Psoas muscle (tissue), 8 donors: Measurements from ENCODE around the gene ARHGEF28. TPM values are rescaled to one million over a fixed set of nuclear protein-coding genes. Genes with fewer than 3 reads are reported as not detected.

ENCODE experiments used
- ATAC-seq, 4 donors: fragments of 200-7000 bp; cut with Tn5 transposase; one replicate each; pipeline ENCODE4 v1.9.1; 2020; ENCODE audit warnings: moderate library complexity in 3 of 4, mild to moderate bottlenecking in 2 of 4
- DNase-seq, 2 donors: peaks; one replicate each; pipeline ENCODE4 v3.0.0-alpha.2; 2020
- H3K27ac ChIP-seq: fragments of 200-600 bp; one replicate; pipeline ENCODE4 v1.8.0; 2022
- H3K27me3 ChIP-seq, 3 donors: fragments of 200-600 bp in 1 of 3; one replicate each; pipeline versions ENCODE4 v1.6.1 to v1.8.0; 2013 to 2022; ENCODE audit warnings: low read length in 2 of 3, mild to moderate bottlenecking in 2 of 3, moderate library complexity in 1 of 3; ENCODE audit not compliant: insufficient read depth in 3 of 3
- H3K36me3 ChIP-seq, 2 donors: fragments of 200-600 bp in 1 of 2; one replicate each; pipeline versions ENCODE4 v1.6.1 to v1.8.0; 2013 to 2022; ENCODE audit warnings: low read depth in 1 of 2, mild to moderate bottlenecking in 1 of 2, moderate library complexity in 1 of 2; ENCODE audit not compliant: insufficient read depth in 1 of 2
- H3K4me1 ChIP-seq: fragments of 200-600 bp; one replicate; pipeline ENCODE4 v1.8.0; 2022
- H3K4me3 ChIP-seq: fragments of 200-600 bp; one replicate; pipeline ENCODE4 v1.8.0; 2022; ENCODE audit warnings: mild to moderate bottlenecking
- H3K9me3 ChIP-seq: fragments of 200-600 bp; one replicate; pipeline ENCODE4 v1.8.0; 2022
- CTCF ChIP-seq: fragments of 200-600 bp; IDR thresholded peaks from one replicate; pipeline ENCODE4 v1.8.0; 2022; ENCODE audit warnings: antibody characterized with exemption
- WGBS, 3 donors: extraction: QIAGEN DNeasy Blood & Tissue Kit; methylation state at CpG; one replicate each; pipeline versions ENCODE4 v1.1.6 to v1.1.7; 2013; 5-methylcytosine and 5-hydroxymethylcytosine counted together
- intact Hi-C, 2 donors: fragments of 100-400 bp; cut with DNase I; formaldehyde crosslinking; loops; one replicate each; pipeline versions ENCODE4 v1.11.0 to v1.14.2; 2022
- polyA plus RNA-seq, 3 donors: library from polyadenylated mRNA; stranded (reverse); fragments of 200-250 nt; gene quantifications; one replicate each; pipeline ENCODE4 v1.2.3, GENCODE V29; 2013
- total RNA-seq, 4 donors: library from RNA; stranded (reverse); fragmentation: NEBNext Ultra II Directional in 2 of 4; extraction: Animal tissue kit (Norgen Biotek cat#: 25700) in 2 of 4; gene quantifications; one replicate each; pipeline versions ENCODE4 v1.2.1 to v1.2.4, GENCODE V29; 2021 to 2023
- donor health status: healthy with polysubstance abuse.
- donor health status: DM: no; HTN: no; CAD: no; lungs with moderate emphysema.
- donor health status: Bipolar disorder and iron deficiency.
- donor health status: healthy.
- donor health status: DM: yes; HTN: yes; CAD: no.
- donor health status: DM: no; HTN: no; CAD: no.
- donor health status: DM: no; HTN: no; CAD: no.
- donor health status: DM: yes; HTN: yes; CAD: no.

ARHGEF28 gene
- total and polyA plus RNA-seq, 7 donors = 0.39 to 1.3 (median 1.00) TPM

GRCh38 chr5:73664796-73665195 lies 38.8 kb downstream of the ARHGEF28 start:
- H3K4me1 ChIP-seq = peaks cover 3% of the 10 kb centered on the region
- no peak for ATAC-seq

GRCh38 chr5:73666891-73667290 lies 40.9 kb downstream of the ARHGEF28 start:
- 68 to 80% (median 72%) methylated on average over 4 of the region's 4 CpGs for WGBS, 3 donors
- DNase-seq = no peak
- H3K27ac ChIP-seq = no peak overlapping the region
- no peaks in the 10 kb centered on the region for H3K36me3 ChIP-seq
- peaks cover 0 to 7% (median 0%) of the 10 kb centered on the region in 3 donors for H3K27me3 ChIP-seq
- no peak for ATAC-seq
- no peak overlapping the region for H3K4me3 ChIP-seq
- intact Hi-C loops = no loop called here
- H3K4me1 ChIP-seq = peaks cover 2% of the 10 kb centered on the region
- no peak for TF ChIP-seq CTCF
- no peaks in the 10 kb centered on the region for H3K9me3 ChIP-seq

More at GRCh38 chr5:73664796-73665195, 38.8 kb downstream of the ARHGEF28 start:
- TF ChIP-seq CTCF = no peak
- no peak for DNase-seq
- intact Hi-C loops = no loop called here
- Histone ChIP-seq H3K9me3 (no peaks in the 10 kb centered on the region), H3K4me3 (no peak overlapping the region), H3K36me3 (no peaks in the 10 kb centered on the region), H3K27ac (no peak overlapping the region), H3K27me3 (peaks cover 0 to 7% (median 0%) of the 10 kb centered on the region in 3 donors)

GRCh38 chr5:73668017-73668416 lies 42.0 kb downstream of the ARHGEF28 start:
- H3K4me3 ChIP-seq = no peak overlapping the region
- no peak for DNase-seq
- H3K27ac ChIP-seq = no peak overlapping the region
- ATAC-seq = no peak
- TF ChIP-seq CTCF = no peak
- intact Hi-C loops = no loop called here
- H3K27me3 ChIP-seq = peaks cover 0 to 7% (median 0%) of the 10 kb centered on the region in 3 donors
- WGBS, 3 donors = 56 to 70% (median 68%) methylated on average over 4 of the region's 4 CpGs
- no peaks in the 10 kb centered on the region for H3K4me1 ChIP-seq
- H3K9me3 ChIP-seq = no peaks in the 10 kb centered on the region
- H3K36me3 ChIP-seq = no peaks in the 10 kb centered on the region

- Histone ChIP-seq H3K27ac (no peak overlapping the region), H3K4me3 (no peak overlapping the region), H3K36me3 (no peaks in the 10 kb centered on the region), H3K27me3 (peaks cover 0 to 7% (median 0%) of the 10 kb centered on the region in 3 donors), H3K4me1 (peaks cover 3% of the 10 kb centered on the region), H3K9me3 (no peaks in the 10 kb centered on the region)
- no peak for TF ChIP-seq CTCF
- 72 to 78% (median 76%) methylated on average over 3 of the region's 3 CpGs for WGBS, 3 donors
- DNase-seq (no peak), ATAC-seq (no peak)
- intact Hi-C loops = no loop called here
These were observed 42.6 kb downstream of the ARHGEF28 start for GRCh38 chr5:73668486-73669111.

- no peaks in the 10 kb centered on the region for H3K36me3 ChIP-seq
- peaks cover 3% of the 10 kb centered on the region for H3K4me1 ChIP-seq
- ATAC-seq (no peak), DNase-seq (no peak)
- TF ChIP-seq CTCF = no peak
- H3K9me3 ChIP-seq = no peaks in the 10 kb centered on the region
- H3K4me3 ChIP-seq = no peak overlapping the region
- H3K27me3 ChIP-seq = peaks cover 0 to 4% (median 0%) of the 10 kb centered on the region in 3 donors
- intact Hi-C loops = no loop called here
- 78 to 85% (median 82%) methylated on average over 3 of the region's 3 CpGs for WGBS, 3 donors
- no peak overlapping the region for H3K27ac ChIP-seq
These were observed 44.7 kb downstream of the ARHGEF28 start for GRCh38 chr5:73670731-73671130.
